Measurements from ENCODE around the gene WDR27.

- no peak for TF ChIP-seq POLR2AphosphoS5 (IDR thresholded peaks at IDR 0.05)
- TF ChIP-seq POLR2A (IDR thresholded peaks at IDR 0.05) = no peak
- TF ChIP-seq CTCF (IDR thresholded peaks at IDR 0.05) = no peak
These were observed 80.5 kb downstream of the WDR27 start for GRCh38 chr6:169621311-169621710.
